Pancreas (tissue), 10 donors: ENCODE measurements around the gene SLCO4A1. TPM values are rescaled to one million over a fixed set of nuclear protein-coding genes. Genes with fewer than 3 reads are reported as not detected.
A peak's percentile ranks its signal among the peaks of the same experiment; 100 is the strongest.

ENCODE experiments used
- ATAC-seq, 4 donors: fragments of 200-7000 bp; cut with Tn5 transposase; one replicate each; pipeline versions ENCODE4 v1.8.0 to v1.9.1; 2020; ENCODE audit warnings: mild to moderate bottlenecking in 4 of 4, moderate library complexity in 4 of 4
- DNase-seq, 6 donors: peaks; one replicate each; pipeline ENCODE4 v3.0.0-alpha.2; 2020
- FAIRE-seq: peaks from 2 replicates; lab custom pipeline; 2012; peaks lifted over from hg19 to GRCh38; lab: Jason Lieb, UNC
- H3K27ac ChIP-seq, 4 donors: fragments of 200-600 bp; sonication (generic); 1 replicate in 3 of 4; 2 replicates in 1 of 4; pipeline versions ENCODE4 v1.5.0 to v1.8.0; 2020
- H3K27me3 ChIP-seq, 4 donors: fragments of 200-600 bp; one replicate each; pipeline ENCODE4 v1.8.0; 2021
- H3K36me3 ChIP-seq, 3 donors: fragments of 200-600 bp; sonication (generic) in 1 of 3; one replicate each; pipeline versions ENCODE4 v1.5.0 to v1.8.0; 2020 to 2021
- H3K4me1 ChIP-seq, 3 donors: fragments of 200-600 bp; one replicate each; pipeline ENCODE4 v1.8.0; 2021
- H3K4me3 ChIP-seq, 4 donors: fragments of 200-600 bp; sonication (generic) in 2 of 4; one replicate each; pipeline versions ENCODE4 v1.5.0 to v1.8.0; 2020 to 2021
- H3K9me3 ChIP-seq, 4 donors: fragments of 200-600 bp; one replicate each; pipeline ENCODE4 v1.8.0; 2021
- CTCF ChIP-seq, 4 donors: fragments of 200-600 bp; sonication (generic) in 3 of 4; IDR thresholded peaks; one replicate each; pipeline versions ENCODE4 v1.5.0 to v1.8.0; 2021; ENCODE audit warnings: antibody characterized with exemption in 4 of 4
- whole genome bisulfite sequencing, 2 donors: extraction: QIAGEN DNeasy Blood & Tissue Kit; methylation state at CpG; one replicate each; pipeline ENCODE4 v1.1.7; 2013; 5-methylcytosine and 5-hydroxymethylcytosine counted together
- intact Hi-C, 3 donors: fragments of 100-400 bp; cut with DNase I; formaldehyde crosslinking; loops; one replicate each; pipeline versions ENCODE4 v1.11.1 to v1.14.2; 2022
- polyA plus RNA-seq, 2 donors: library from polyadenylated mRNA; stranded (reverse); fragments of 200-250 nt; gene quantifications; one replicate each; pipeline ENCODE4 v1.2.3, GENCODE V29; 2013
- total RNA-seq, 6 donors: library from RNA; stranded (reverse); fragmentation: NEBNext Ultra II Directional in 4 of 6; extraction: Animal tissue kit (Norgen Biotek cat#: 25700) in 4 of 6; gene quantifications; one replicate each; pipeline versions ENCODE4 v1.2.1 to v1.2.4, GENCODE V29; 2021 to 2023
- donor health status: healthy with polysubstance abuse.
- donor health status: DM: no; HTN: no; CAD: no; lungs with moderate emphysema.
- donor health status: DM: no; HTN: no; CAD: no.
- donor health status: control.
- donor health status: control.
- donor health status: Bipolar disorder and iron deficiency.
- donor health status: DM: yes; HTN: yes; CAD: no.
- donor health status: DM: no; HTN: no; CAD: no.
- donor health status: DM: no; HTN: no; CAD: no.
- donor health status: DM: yes; HTN: yes; CAD: no.

SLCO4A1 gene
- total and polyA plus RNA-seq, 8 donors: 1.2 to 15.9 (median 2.2) TPM

- no peaks in the 10 kb centered on the region for H3K9me3 ChIP-seq
- no peaks in the 10 kb centered on the region for H3K4me1 ChIP-seq
- H3K4me3 ChIP-seq: no peak overlapping the region
- peak in 2 of 6 donors; percentile 20 to 34 for DNase-seq
- 53 to 70% methylated on average over 10 of the region's 10 CpGs for WGBS, 2 donors
- no peak overlapping the region for H3K27ac ChIP-seq
- intact Hi-C loops: no loop called here
- ATAC-seq: no peak
- no peak for TF ChIP-seq CTCF (IDR thresholded peaks at IDR 0.05)
- no peaks in the 10 kb centered on the region for H3K36me3 ChIP-seq
- no peak for FAIRE-seq
- peaks cover 0 to 9% (median 0%) of the 10 kb centered on the region in 4 donors for H3K27me3 ChIP-seq
Observed at GRCh38 chr20:62715201-62715600, 72.9 kb downstream of the SLCO4A1 start.

GRCh38 chr20:62716198-62716940 lies 74.1 kb downstream of the SLCO4A1 start:
- Histone ChIP-seq H3K36me3 (no peaks in the 10 kb centered on the region), H3K4me1 (no peaks in the 10 kb centered on the region), H3K27me3 (no peaks in the 10 kb centered on the region), H3K4me3 (no peak overlapping the region), H3K27ac (no peak overlapping the region), H3K9me3 (no peaks in the 10 kb centered on the region)
- ATAC-seq (no peak), DNase-seq (peak in 1 of 6 donors; percentile 34), FAIRE-seq (no peak)
- intact Hi-C loops: no loop called here
- WGBS, 2 donors: 49 to 62% methylated on average over 30 of the region's 30 CpGs
- TF ChIP-seq CTCF (IDR thresholded peaks at IDR 0.05): no peak

GRCh38 chr20:62716941-62717310 lies 74.6 kb downstream of the SLCO4A1 start:
- Histone ChIP-seq H3K27ac (no peak overlapping the region), H3K9me3 (no peaks in the 10 kb centered on the region), H3K36me3 (no peaks in the 10 kb centered on the region), H3K27me3 (no peaks in the 10 kb centered on the region), H3K4me1 (no peaks in the 10 kb centered on the region), H3K4me3 (no peak overlapping the region)
- DNase-seq: peak in 2 of 6 donors; percentile 13 to 51
- ATAC-seq: no peak
- intact Hi-C loops: no loop called here
- no peak for FAIRE-seq
- TF ChIP-seq CTCF (IDR thresholded peaks at IDR 0.05): no peak
- 63 to 74% methylated on average over 11 of the region's 11 CpGs for WGBS, 2 donors

- no peaks in the 10 kb centered on the region for H3K9me3 ChIP-seq
- no peak overlapping the region for H3K27ac ChIP-seq
- no peaks in the 10 kb centered on the region for H3K36me3 ChIP-seq
- WGBS, 2 donors: 40 to 55% methylated on average over 17 to 18 of the region's 18 CpGs
- no peak for ATAC-seq
- no peaks in the 10 kb centered on the region for H3K27me3 ChIP-seq
- TF ChIP-seq CTCF (IDR thresholded peaks at IDR 0.05): no peak
- no peaks in the 10 kb centered on the region for H3K4me1 ChIP-seq
- peak in 1 of 6 donors; percentile 56 for DNase-seq
- intact Hi-C loops: no loop called here
- H3K4me3 ChIP-seq: no peak overlapping the region
- no peak for FAIRE-seq
Observed at GRCh38 chr20:62717933-62718332, 75.6 kb downstream of the SLCO4A1 start.

GRCh38 chr20:62718546-62718945 lies 76.2 kb downstream of the SLCO4A1 start:
- WGBS, 2 donors: 46 to 61% methylated on average over 12 of the region's 12 CpGs
- no peak for FAIRE-seq
- Histone ChIP-seq H3K9me3 (no peaks in the 10 kb centered on the region), H3K4me3 (no peak overlapping the region), H3K27ac (no peak overlapping the region), H3K36me3 (no peaks in the 10 kb centered on the region), H3K4me1 (no peaks in the 10 kb centered on the region), H3K27me3 (no peaks in the 10 kb centered on the region)
- DNase-seq: no peak
- no peak for TF ChIP-seq CTCF (IDR thresholded peaks at IDR 0.05)
- no peak for ATAC-seq
- intact Hi-C loops: no loop called here
